Body of pancreas (tissue), 4 donors: ENCODE data around the gene CBS.
"Not testable (repeated sequence)": the region's sequence is repeated elsewhere in the genome, so short reads cannot be mapped to it uniquely, and the experiment has no call there.

Experiments
- POLR2A ChIP-seq, 3 donors: fragments of 450-650 bp; IDR thresholded peaks; one replicate each; pipeline ENCODE4 v1.6.1; 2016; ENCODE audit warnings: antibody characterized with exemption in 3 of 3, mild to moderate bottlenecking in 2 of 3
- TF ChIP-seq, protein P1 (sequence below), 7 experiments: fragments of 450-650 bp in 4 of 7; fragments of 200-600 bp in 3 of 7; sonication (generic) in 3 of 7; IDR thresholded peaks; one replicate each; pipeline ENCODE4 v1.5.1; 2016 to 2019; ENCODE audit warnings: antibody characterized with exemption in 7 of 7

DNA sequence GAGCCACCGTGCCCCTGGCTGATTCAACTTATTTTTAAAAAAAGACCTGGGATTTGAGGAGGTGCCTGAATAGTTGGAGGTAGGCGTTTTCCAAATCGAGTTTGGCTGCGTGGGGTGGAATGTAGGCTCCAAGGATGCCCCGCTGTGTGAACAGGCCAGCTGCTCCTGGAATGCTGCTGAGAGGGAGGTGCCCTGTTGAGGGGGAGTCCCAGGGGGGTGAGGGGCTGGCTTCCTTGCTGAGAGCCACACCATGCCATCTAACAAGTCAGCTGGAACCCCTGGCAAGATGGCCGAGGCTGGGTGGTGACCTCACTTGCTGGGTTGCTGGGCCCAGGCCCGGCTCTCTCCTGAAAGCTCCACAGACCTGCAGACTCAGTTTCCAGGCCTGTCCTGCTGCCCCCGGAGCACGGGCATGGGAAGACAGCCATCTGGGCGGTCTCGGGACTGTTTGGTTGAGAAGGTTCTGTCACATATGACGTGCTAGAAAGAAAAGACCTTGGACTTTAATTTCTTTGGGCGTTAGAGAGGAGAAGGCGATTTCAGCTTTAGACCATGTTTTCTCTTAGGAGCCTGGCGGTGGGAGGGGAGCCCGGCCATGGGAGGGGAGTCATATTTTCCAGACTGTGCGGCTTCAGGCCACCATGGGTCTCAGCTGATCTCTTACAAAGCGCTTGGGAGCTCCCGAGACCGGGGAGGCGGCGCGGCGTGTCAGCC lies 7.1 kb upstream of the CBS start:
- TF ChIP-seq, protein P1, sequence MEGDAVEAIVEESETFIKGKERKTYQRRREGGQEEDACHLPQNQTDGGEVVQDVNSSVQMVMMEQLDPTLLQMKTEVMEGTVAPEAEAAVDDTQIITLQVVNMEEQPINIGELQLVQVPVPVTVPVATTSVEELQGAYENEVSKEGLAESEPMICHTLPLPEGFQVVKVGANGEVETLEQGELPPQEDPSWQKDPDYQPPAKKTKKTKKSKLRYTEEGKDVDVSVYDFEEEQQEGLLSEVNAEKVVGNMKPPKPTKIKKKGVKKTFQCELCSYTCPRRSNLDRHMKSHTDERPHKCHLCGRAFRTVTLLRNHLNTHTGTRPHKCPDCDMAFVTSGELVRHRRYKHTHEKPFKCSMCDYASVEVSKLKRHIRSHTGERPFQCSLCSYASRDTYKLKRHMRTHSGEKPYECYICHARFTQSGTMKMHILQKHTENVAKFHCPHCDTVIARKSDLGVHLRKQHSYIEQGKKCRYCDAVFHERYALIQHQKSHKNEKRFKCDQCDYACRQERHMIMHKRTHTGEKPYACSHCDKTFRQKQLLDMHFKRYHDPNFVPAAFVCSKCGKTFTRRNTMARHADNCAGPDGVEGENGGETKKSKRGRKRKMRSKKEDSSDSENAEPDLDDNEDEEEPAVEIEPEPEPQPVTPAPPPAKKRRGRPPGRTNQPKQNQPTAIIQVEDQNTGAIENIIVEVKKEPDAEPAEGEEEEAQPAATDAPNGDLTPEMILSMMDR (IDR thresholded peaks at IDR 0.05) = not testable (repeated sequence)
- not testable (repeated sequence) for TF ChIP-seq POLR2A (IDR thresholded peaks at IDR 0.05)
